Measurements from ENCODE around the gene FLT4.

DNA sequence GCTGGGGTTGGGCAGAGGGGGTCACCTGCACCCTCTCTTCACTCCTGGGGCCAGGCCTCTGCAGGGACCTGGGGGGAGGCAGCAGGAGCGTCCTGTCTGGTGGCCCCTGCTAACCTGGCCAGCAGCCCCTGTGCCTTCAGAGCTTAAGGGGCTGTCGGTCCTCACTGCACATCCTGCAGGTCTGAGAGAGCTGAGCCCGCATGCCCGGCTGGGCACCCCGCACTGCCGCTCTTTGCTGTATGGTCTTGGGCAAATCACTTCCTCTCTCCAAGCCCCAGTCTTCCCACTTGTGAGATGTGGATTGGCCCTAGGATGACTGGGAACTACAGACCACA, 7.9 kb downstream of the FLT4 start:
- TF ChIP-seq, protein P1, sequence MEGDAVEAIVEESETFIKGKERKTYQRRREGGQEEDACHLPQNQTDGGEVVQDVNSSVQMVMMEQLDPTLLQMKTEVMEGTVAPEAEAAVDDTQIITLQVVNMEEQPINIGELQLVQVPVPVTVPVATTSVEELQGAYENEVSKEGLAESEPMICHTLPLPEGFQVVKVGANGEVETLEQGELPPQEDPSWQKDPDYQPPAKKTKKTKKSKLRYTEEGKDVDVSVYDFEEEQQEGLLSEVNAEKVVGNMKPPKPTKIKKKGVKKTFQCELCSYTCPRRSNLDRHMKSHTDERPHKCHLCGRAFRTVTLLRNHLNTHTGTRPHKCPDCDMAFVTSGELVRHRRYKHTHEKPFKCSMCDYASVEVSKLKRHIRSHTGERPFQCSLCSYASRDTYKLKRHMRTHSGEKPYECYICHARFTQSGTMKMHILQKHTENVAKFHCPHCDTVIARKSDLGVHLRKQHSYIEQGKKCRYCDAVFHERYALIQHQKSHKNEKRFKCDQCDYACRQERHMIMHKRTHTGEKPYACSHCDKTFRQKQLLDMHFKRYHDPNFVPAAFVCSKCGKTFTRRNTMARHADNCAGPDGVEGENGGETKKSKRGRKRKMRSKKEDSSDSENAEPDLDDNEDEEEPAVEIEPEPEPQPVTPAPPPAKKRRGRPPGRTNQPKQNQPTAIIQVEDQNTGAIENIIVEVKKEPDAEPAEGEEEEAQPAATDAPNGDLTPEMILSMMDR (IDR thresholded peaks at IDR 0.05), result no peak
- TF ChIP-seq POLR2A (IDR thresholded peaks at IDR 0.05), result no peak
